NOMO-1 treated with DMSO at 0.1 percent for 48 hours (cell line): Measurements from ENCODE around the gene LDLRAD3.

Experiments
- DNase-seq: peaks from one replicate; lab custom pipeline; 2025; ENCODE audit not compliant: unreplicated experiment; lab: John Stamatoyannopoulos, UW

LDLRAD3 gene

GRCh38 chr11:36195496-36196354, 251.9 kb downstream of the LDLRAD3 start:
- DNase-seq: no peak

- DNase-seq: no peak
Measured at GRCh38 chr11:36196411-36196998, 252.6 kb downstream of the LDLRAD3 start.

DNA sequence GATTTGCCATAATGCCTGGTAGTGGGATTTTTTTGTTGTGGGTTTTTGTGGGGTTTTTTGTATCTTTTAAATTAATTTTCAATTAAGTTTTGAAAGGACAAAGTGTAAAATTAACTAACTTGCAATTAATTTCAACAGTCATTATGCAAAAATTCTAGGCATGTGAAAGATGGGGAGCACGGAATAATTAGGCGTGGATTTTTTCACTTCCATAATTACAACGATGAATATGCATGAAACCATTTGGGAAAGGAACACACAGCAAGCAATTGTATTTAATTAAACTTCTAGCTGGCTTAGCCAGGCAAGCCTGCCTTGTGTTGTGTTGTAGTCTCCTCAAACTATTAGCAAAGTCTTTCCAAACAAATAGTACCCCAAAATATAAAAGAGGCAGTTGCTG, 257.5 kb downstream of the LDLRAD3 start:
- no peak for DNase-seq

DNA sequence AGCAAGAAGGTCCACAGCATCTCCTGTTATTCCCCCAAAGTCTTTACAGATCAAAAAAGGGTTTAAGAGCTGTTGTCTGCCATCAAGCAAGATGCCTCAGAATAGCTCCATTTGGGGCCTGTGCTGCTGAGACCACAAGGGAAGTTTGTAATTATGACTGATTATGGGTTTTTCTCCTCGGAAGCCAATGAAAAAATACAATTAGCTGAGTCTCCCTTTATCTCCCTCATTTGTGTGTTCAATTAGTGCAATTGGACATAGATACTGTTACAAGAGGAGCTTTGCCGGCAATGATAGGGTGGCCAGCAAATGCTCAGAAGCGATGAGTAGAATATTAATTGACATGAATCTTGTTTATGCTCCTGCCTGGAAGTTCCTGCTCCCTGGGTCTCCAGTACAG, 261.7 kb downstream of the LDLRAD3 start:
- no peak for DNase-seq

GRCh38 chr11:36210529-36210928, 266.7 kb downstream of the LDLRAD3 start:
- peak; percentile 8 for DNase-seq

- DNase-seq: no peak
Measured at GRCh38 chr11:36211761-36212430, 268.0 kb downstream of the LDLRAD3 start.

DNA sequence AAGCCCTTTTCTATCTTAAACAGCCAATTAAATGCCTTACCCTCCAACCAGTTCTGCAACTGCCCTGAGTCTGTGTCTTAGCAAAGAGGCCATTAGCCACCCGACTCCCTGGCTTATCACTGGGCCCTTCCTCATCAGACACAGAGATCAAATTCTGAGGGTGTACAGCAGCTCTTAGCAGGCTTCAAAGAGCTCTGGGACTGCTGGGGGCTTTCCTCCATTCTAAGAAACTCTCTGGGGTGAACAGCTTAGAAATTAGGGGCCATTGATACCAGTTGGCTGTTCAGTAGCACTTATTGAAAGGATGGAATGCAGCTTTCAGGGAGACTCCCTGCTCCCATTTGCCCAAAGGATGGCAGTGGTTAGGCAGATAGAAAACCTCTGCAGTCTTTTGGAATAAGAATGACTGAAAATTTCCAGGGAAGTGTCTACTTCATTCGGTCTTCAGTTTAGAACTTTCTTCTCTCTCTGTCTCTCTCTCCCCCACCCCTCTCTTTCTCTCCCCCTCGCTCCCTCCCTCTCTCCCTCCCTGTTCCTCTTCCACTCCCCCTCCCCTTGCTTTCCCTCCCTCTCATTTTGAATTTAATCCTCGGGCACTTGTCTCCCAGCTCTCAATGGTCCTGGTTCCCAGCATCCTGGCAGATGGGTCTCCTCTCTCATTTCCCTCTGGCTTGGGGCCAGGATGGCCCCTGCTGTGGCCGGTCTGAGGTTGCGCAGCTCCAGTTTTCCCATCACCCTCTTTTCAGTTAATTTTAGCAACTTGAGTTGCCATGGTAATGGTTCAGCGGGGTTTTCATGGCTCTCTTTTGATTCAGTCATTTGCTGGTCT, 268.9 kb downstream of the LDLRAD3 start:
- no peak for DNase-seq

GRCh38 chr11:36213393-36213840, 269.6 kb downstream of the LDLRAD3 start:
- DNase-seq: no peak

GRCh38 chr11:36214480-36214879, 270.6 kb downstream of the LDLRAD3 start:
- no peak for DNase-seq

- no peak for DNase-seq
Measured at GRCh38 chr11:36214976-36215692, 271.3 kb downstream of the LDLRAD3 start.

GRCh38 chr11:36215693-36216060, 271.8 kb downstream of the LDLRAD3 start:
- DNase-seq: no peak

- no peak for DNase-seq
Measured at GRCh38 chr11:36216061-36216615, 272.3 kb downstream of the LDLRAD3 start.

DNA sequence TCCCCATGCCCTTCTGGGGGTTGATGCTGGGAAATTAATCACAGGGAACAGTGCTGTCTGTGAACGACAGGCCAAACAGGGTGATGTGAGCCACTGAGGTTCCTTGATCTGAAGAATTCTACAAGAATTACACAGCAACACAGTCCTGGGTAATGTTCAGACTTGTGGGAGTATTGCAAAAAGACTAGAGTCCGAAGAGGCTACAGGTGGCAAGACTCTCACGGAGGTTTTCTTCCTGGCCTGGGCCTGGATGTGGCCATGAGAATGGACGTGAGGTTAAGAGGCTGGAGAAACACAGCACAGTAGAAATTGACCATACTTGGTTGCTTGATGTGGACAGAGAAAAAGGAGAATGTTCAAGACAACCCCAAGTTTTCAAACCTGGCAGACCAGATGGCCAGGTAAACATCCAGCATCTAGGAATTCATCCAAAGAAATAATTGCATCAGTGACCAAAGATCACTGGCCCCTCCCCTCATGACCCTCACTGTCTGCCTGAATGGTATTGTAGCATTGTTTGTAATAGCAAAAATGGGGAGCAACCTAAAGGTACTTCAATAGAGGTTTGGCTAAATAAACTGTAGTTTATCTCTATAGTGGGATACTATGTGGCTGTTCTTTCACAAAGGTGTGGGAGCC, 274.5 kb downstream of the LDLRAD3 start:
- DNase-seq: no peak

DNA sequence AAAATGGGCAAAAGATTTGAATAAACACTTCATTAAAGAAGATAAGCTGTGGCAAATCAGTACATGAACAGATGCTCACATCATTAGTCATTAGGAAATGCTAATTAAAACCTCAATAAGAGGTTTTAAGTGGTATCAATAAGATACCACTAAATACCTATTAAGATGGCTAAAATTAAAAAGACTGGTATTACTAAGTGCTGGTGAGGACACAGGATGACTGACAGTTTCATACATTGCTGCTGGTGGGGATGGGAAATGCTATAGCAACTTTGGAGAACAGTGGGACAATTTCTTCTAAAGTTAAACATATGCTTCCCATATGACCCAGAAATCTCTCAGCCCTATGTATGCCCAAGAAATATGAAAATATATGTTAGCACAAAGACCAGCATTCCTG, 276.1 kb downstream of the LDLRAD3 start:
- DNase-seq: no peak

DNA sequence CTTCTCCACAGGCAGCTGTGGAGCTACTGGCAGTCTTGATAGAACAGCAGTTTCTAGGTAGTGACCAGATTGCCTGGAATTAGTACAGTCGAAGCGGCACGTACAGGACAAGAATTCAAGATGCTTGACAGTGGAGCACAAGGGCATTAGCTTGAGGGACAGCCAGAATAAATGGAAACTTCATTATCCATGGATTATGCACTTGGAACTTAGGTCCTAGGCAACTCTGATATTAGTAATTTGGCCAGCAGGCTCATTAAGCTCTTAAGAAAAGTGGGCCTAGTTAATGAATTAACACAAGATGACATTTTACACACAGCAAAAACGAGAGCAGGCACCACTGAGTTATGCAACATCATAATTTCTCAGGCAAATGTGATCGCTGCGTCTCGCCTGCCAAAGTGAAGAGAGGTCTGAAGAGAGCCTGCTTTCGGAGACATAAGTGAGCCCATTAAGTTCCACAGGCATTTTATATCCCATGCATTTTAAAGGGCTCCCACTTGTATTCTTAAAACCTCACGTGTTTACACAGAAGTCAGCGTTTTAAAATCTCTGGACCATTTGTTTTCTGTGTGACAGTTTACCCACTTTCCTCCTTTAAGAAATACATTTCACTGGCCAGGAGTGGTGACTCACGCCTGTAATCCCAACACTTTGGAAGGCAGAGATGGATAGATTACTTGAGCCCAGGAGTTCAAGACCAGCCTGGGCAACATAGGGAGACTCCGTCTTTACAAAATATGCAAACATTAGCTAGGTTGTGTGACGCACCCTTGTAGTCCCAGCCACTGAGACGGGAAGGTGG, 279.2 kb downstream of the LDLRAD3 start:
- no peak for DNase-seq

DNA sequence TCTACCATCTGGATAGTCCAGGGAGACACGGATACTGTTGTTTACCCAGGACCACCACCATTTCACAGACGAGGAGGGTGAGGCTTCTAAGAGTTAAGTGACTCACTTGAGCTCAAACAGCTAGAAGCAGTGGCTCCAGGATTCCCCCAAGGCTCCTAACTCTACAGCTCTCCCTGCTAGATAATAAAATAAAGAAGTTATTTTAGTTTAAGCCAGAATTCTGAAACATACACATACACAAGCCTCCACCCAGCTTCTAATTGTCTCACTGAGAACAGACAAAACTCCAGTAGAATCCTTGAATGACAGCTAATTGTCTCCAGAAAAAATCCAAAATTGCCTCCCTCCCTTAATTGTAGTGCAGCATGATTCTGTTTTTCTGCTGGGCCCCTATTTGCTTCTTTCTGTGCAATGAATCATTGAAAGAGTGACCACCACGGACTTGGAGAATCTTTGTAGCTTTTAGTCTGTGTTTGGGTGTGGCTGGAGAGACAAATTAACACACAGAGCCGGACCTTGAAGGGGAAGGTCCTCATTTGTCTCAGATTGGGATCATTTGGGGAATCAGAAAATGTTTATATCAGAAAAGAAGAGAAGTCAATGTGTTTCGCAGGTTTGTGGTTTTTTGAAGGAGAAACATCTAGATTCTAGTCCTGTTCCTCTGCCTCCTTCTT, 280.5 kb downstream of the LDLRAD3 start:
- DNase-seq: no peak

- no peak for DNase-seq
Measured at GRCh38 chr11:36227044-36227443, 283.2 kb downstream of the LDLRAD3 start.

DNA sequence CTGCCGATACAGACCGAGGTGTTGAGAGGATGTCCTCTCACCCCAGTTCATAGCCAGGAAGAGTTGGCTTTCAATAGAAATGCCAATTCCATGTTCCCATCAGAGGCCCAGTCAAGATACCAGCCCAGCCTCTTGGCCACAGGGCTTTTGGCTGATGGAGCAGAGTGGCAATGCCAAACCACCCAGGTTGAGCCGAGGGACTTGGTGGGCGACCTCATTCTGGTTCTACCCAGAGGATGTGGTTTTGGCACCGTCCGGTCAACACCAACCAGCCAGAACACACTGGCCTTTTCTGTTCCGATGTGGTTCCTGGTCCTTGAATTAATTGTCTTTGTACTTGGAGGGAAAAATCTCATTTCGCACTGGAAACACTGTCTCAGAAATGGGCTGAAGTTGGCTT, 284.8 kb downstream of the LDLRAD3 start:
- DNase-seq: no peak
